Loucy (cell line): ENCODE results near the gene SP6.

Experiments used
- H2AFZ ChIP-seq: fragments of 200-600 bp; sonication (generic); 2 replicates; pipeline ENCODE4 v1.6.0; 2016; ENCODE audit warnings: antibody characterized with exemption, mild to moderate bottlenecking, low read length, moderate library complexity
- H3F3A ChIP-seq: fragments of 200-600 bp; 2 replicates; pipeline ENCODE4 v1.6.0; 2016; ENCODE audit warnings: antibody characterized with exemption, low read depth, mild to moderate bottlenecking
- H3K27me3 ChIP-seq: fragments of 200-600 bp; sonication (generic); 2 replicates; pipeline ENCODE4 v1.6.1; 2014; ENCODE audit warnings: low read length, mild to moderate bottlenecking; ENCODE audit not compliant: insufficient read depth, poor library complexity, severe bottlenecking
- H3K36me3 ChIP-seq: fragments of 200-600 bp; sonication (generic); 2 replicates; pipeline ENCODE4 v1.6.1; 2016; ENCODE audit warnings: low read length; ENCODE audit not compliant: insufficient read depth
- H3K4me1 ChIP-seq: fragments of 200-600 bp; sonication (generic); 2 replicates; pipeline ENCODE4 v1.5.1; 2014; ENCODE audit warnings: low read length, mild to moderate bottlenecking; ENCODE audit not compliant: insufficient read depth, poor library complexity, severe bottlenecking
- H3K4me2 ChIP-seq: fragments of 200-600 bp; sonication (generic); 2 replicates; pipeline ENCODE4 v1.6.0; 2014; ENCODE audit warnings: antibody characterized with exemption, low read length, low read depth, mild to moderate bottlenecking; ENCODE audit not compliant: poor library complexity, severe bottlenecking
- H3K4me3 ChIP-seq: fragments of 200-600 bp; sonication (generic); 2 replicates; pipeline ENCODE4 v1.5.1; 2014; ENCODE audit warnings: low read length, mild to moderate bottlenecking, mixed read lengths; ENCODE audit not compliant: poor library complexity, severe bottlenecking
- H3K79me2 ChIP-seq: fragments of 200-600 bp; sonication (generic); 2 replicates; pipeline ENCODE4 v1.6.1; 2014; ENCODE audit warnings: low read length; ENCODE audit not compliant: insufficient read depth
- H3K9ac ChIP-seq: fragments of 200-600 bp; sonication (generic); 2 replicates; pipeline ENCODE4 v1.6.0; 2014; ENCODE audit warnings: mild to moderate bottlenecking, low read depth, low read length, moderate library complexity; ENCODE audit not compliant: poor library complexity, severe bottlenecking
- H3K9me2 ChIP-seq: fragments of 200-600 bp; sonication (generic); replicated peaks from 2 replicates; pipeline ENCODE4 v1.6.1; 2016; ENCODE audit warnings: low read depth, low read length, mixed read lengths
- H3K9me3 ChIP-seq: fragments of 200-600 bp; sonication (generic); 2 replicates; pipeline ENCODE4 v1.6.1; 2014; ENCODE audit warnings: mild to moderate bottlenecking, antibody characterized with exemption, low read length, low read depth; ENCODE audit not compliant: insufficient read depth
- H4K20me1 ChIP-seq: fragments of 200-600 bp; sonication (generic); 2 replicates; pipeline ENCODE4 v1.6.0; 2014; ENCODE audit warnings: antibody characterized with exemption, low read length, mild to moderate bottlenecking; ENCODE audit not compliant: insufficient read depth, poor library complexity, severe bottlenecking
- EZH2phosphoT487 ChIP-seq: fragments of 200-600 bp; IDR thresholded peaks from 2 replicates; pipeline ENCODE4 v1.6.1; 2018; ENCODE audit warnings: antibody characterized with exemption, mild to moderate bottlenecking, moderate library complexity, borderline replicate concordance
- TF ChIP-seq, protein P1 (sequence below): fragments of 200-600 bp; sonication (generic); conservative IDR thresholded peaks from 2 replicates; pipeline ENCODE4 v1.5.1; 2014; ENCODE audit warnings: mild to moderate bottlenecking, antibody characterized with exemption, low read length

Gene SP6

DNA sequence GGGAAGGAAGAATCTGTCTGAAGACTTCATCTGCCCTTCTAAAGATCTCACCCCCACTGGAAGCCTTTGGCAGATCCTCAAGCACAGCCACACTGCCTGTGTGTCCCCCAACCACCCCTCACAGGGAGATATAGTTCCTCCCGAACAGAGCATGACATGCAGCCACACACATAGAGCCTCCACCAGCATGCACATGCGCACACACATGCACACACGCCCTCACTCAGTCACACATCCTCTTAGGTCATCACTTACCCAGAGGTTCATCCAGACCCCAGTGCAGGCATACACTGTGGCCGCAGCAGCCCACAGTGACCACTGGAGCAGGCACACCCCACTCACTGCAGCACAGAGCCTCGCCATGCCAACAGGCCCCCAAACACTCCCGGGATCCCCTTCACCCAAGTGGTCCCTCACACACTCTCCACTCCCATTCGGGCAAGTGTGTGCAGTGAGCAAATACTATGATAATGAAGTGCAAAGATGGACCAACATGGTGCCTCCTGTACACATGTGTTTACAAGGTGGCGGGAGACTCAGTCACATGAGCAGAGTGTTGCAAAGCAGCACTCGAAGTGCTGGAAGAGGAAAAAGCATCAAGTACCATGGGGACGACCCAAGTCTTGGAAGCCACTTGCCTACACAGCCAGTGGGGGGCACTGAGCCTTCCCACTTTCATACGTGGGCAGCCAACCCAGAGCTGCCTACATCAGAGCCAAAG, 17.0 kb upstream of the SP6 start:
- Histone ChIP-seq H3F3A (no peaks in the 10 kb centered on the region), H3K9me2 (no peaks in the 10 kb centered on the region), H3K27me3 (no peaks in the 10 kb centered on the region), H2AFZ (no peak overlapping the region), H3K9ac (no peak overlapping the region), H3K4me2 (no peak overlapping the region), H3K4me1 (no peaks in the 10 kb centered on the region), H3K79me2 (no peaks in the 10 kb centered on the region), H3K4me3 (no peak overlapping the region), H3K36me3 (no peaks in the 10 kb centered on the region), H4K20me1 (no peaks in the 10 kb centered on the region), H3K9me3 (no peaks in the 10 kb centered on the region)
- TF ChIP-seq, protein P1, sequence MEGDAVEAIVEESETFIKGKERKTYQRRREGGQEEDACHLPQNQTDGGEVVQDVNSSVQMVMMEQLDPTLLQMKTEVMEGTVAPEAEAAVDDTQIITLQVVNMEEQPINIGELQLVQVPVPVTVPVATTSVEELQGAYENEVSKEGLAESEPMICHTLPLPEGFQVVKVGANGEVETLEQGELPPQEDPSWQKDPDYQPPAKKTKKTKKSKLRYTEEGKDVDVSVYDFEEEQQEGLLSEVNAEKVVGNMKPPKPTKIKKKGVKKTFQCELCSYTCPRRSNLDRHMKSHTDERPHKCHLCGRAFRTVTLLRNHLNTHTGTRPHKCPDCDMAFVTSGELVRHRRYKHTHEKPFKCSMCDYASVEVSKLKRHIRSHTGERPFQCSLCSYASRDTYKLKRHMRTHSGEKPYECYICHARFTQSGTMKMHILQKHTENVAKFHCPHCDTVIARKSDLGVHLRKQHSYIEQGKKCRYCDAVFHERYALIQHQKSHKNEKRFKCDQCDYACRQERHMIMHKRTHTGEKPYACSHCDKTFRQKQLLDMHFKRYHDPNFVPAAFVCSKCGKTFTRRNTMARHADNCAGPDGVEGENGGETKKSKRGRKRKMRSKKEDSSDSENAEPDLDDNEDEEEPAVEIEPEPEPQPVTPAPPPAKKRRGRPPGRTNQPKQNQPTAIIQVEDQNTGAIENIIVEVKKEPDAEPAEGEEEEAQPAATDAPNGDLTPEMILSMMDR, result no peak
- no peak for TF ChIP-seq EZH2phosphoT487

- no peaks in the 10 kb centered on the region for H3K9me2 ChIP-seq
- no peak for TF ChIP-seq EZH2phosphoT487
- TF ChIP-seq, protein P1, result no peak
- no peaks in the 10 kb centered on the region for H3K27me3 ChIP-seq
- H3K4me2 ChIP-seq, result no peak overlapping the region
- no peaks in the 10 kb centered on the region for H4K20me1 ChIP-seq
- no peak overlapping the region for H2AFZ ChIP-seq
- H3K4me3 ChIP-seq, result no peak overlapping the region
- H3K79me2 ChIP-seq, result no peaks in the 10 kb centered on the region
- no peaks in the 10 kb centered on the region for H3K9me3 ChIP-seq
- no peaks in the 10 kb centered on the region for H3K4me1 ChIP-seq
- no peaks in the 10 kb centered on the region for H3K36me3 ChIP-seq
- no peaks in the 10 kb centered on the region for H3F3A ChIP-seq
- H3K9ac ChIP-seq, result no peak overlapping the region
These were observed 16.0 kb upstream of the SP6 start for GRCh38 chr17:47866941-47867340.

DNA sequence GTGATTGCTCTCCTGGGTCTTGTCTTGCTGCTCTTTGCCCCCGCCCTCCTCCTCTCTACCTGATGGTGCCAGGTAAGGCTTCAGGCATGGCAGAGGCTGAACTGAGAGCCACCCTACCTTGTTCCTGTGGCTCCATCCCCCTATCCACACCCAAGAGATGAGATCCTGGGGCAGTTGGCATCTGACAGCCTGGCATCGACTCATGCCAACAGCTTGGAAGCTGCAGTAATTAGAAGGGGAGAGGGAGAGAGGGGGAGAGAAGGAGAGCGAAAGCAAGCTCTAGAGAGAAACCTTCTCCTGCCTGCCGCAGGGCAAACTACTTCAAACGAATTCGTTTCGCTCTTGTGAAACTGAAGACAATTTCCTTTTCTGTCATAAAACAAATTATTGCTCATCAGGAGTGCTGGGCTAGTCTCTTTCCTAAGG, 13.8 kb upstream of the SP6 start:
- Histone ChIP-seq H3F3A (no peaks in the 10 kb centered on the region), H2AFZ (no peak overlapping the region), H3K27me3 (no peaks in the 10 kb centered on the region), H3K79me2 (no peaks in the 10 kb centered on the region), H3K4me2 (no peak overlapping the region), H3K4me3 (no peak overlapping the region), H3K9ac (no peak overlapping the region), H3K9me2 (no peaks in the 10 kb centered on the region), H4K20me1 (no peaks in the 10 kb centered on the region), H3K36me3 (no peaks in the 10 kb centered on the region), H3K4me1 (no peaks in the 10 kb centered on the region), H3K9me3 (no peaks in the 10 kb centered on the region)
- TF ChIP-seq, protein P1, result no peak
